Measurements from ENCODE around the gene LSM7.

The LSM7 gene

GRCh38 chr19:2339644-2340310 is 11.4 kb upstream of the LSM7 start:
- H3K27ac ChIP-seq: no peak overlapping the region
- no peak for TF ChIP-seq CTCF (conservative IDR thresholded peaks at IDR 0.05)

- no peak overlapping the region for H3K27ac ChIP-seq
These were observed 10.6 kb upstream of the LSM7 start for GRCh38 chr19:2338751-2339643.

GRCh38 chr19:2338055-2338615 is 9.7 kb upstream of the LSM7 start:
- no peak for TF ChIP-seq CTCF (conservative IDR thresholded peaks at IDR 0.05)

More at GRCh38 chr19:2338751-2339643, 10.6 kb upstream of the LSM7 start:
- TF ChIP-seq CTCF (conservative IDR thresholded peaks at IDR 0.05): no peak

GRCh38 chr19:2337329-2337707 is 8.9 kb upstream of the LSM7 start:
- no peak overlapping the region for H3K27ac ChIP-seq
- no peak for TF ChIP-seq CTCF (conservative IDR thresholded peaks at IDR 0.05)

More at GRCh38 chr19:2338055-2338615, 9.7 kb upstream of the LSM7 start:
- no peak overlapping the region for H3K27ac ChIP-seq

GRCh38 chr19:2336528-2337328 is 8.3 kb upstream of the LSM7 start:
- H3K27ac ChIP-seq: no peak overlapping the region
- TF ChIP-seq CTCF (conservative IDR thresholded peaks at IDR 0.05): no peak

GRCh38 chr19:2335848-2336247 is 7.5 kb upstream of the LSM7 start:
- TF ChIP-seq CTCF (conservative IDR thresholded peaks at IDR 0.05): no peak
- no peak overlapping the region for H3K27ac ChIP-seq

All from VCaP (cell line).